ENCODE results near the gene AP2B1. TPM values are rescaled to one million over a fixed set of nuclear protein-coding genes. Genes with fewer than 3 reads are reported as not detected.

Gene AP2B1
- total RNA-seq, 2 donors from 2014 or later = 255 to 258 TPM

- Mint-ChIP-seq H3K4me3 (no peak overlapping the region), H3K4me1 (peaks cover 1% of the 10 kb centered on the region), H3K27ac (no peak overlapping the region), H3K27me3 (ENCODE audit: insufficient read depth) (peaks cover 39% of the 10 kb centered on the region), H3K36me3 (ENCODE audit: low read depth) (no peaks in the 10 kb centered on the region), H3K9me3 (no peaks in the 10 kb centered on the region)
- Histone ChIP-seq H3K27me3 (ENCODE audit: control insufficient read depth, insufficient read depth, low read length, poor library complexity, severe bottlenecking) (peaks cover 32% of the 10 kb centered on the region), H3K27ac (ENCODE audit: low read depth, low read length) (no peak overlapping the region), H3K9ac (ENCODE audit: extremely low read depth, low read length, poor library complexity, severe bottlenecking) (no peak overlapping the region), H3K4me1 (ENCODE audit: control insufficient read depth, insufficient read depth, low read length) (no peaks in the 10 kb centered on the region), H3K36me3 (ENCODE audit: control insufficient read depth, insufficient read depth, low read length) (no peaks in the 10 kb centered on the region), H3K4me3 (ENCODE audit: low read length) (no peak overlapping the region), H3K9me3 (ENCODE audit: control insufficient read depth, low read length) (no peaks in the 10 kb centered on the region)
- no peak for DNase-seq
- TF ChIP-seq, protein P1, sequence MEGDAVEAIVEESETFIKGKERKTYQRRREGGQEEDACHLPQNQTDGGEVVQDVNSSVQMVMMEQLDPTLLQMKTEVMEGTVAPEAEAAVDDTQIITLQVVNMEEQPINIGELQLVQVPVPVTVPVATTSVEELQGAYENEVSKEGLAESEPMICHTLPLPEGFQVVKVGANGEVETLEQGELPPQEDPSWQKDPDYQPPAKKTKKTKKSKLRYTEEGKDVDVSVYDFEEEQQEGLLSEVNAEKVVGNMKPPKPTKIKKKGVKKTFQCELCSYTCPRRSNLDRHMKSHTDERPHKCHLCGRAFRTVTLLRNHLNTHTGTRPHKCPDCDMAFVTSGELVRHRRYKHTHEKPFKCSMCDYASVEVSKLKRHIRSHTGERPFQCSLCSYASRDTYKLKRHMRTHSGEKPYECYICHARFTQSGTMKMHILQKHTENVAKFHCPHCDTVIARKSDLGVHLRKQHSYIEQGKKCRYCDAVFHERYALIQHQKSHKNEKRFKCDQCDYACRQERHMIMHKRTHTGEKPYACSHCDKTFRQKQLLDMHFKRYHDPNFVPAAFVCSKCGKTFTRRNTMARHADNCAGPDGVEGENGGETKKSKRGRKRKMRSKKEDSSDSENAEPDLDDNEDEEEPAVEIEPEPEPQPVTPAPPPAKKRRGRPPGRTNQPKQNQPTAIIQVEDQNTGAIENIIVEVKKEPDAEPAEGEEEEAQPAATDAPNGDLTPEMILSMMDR (conservative IDR thresholded peaks at IDR 0.05) = no peak
- WGBS, 2 experiments (ENCODE audit: insufficient coverage in 1 of 2, insufficient read length in 1 of 2) = 75 to 80% methylated on average over 4 to 8 of the region's 8 CpGs
Observed at GRCh38 chr17:35548208-35548810, 38.8 kb upstream of the AP2B1 start.

- Mint-ChIP-seq H3K4me3 (no peak overlapping the region), H3K27me3 (ENCODE audit: insufficient read depth) (peaks cover 36% of the 10 kb centered on the region), H3K4me1 (peaks cover 2% of the 10 kb centered on the region), H3K36me3 (ENCODE audit: low read depth) (no peaks in the 10 kb centered on the region), H3K27ac (no peak overlapping the region), H3K9me3 (no peaks in the 10 kb centered on the region)
- Histone ChIP-seq H3K4me1 (ENCODE audit: control insufficient read depth, insufficient read depth, low read length) (no peaks in the 10 kb centered on the region), H3K9me3 (ENCODE audit: control insufficient read depth, low read length) (no peaks in the 10 kb centered on the region), H3K27ac (ENCODE audit: low read depth, low read length) (no peak overlapping the region), H3K27me3 (ENCODE audit: control insufficient read depth, insufficient read depth, low read length, poor library complexity, severe bottlenecking) (peaks cover 32% of the 10 kb centered on the region), H3K9ac (ENCODE audit: extremely low read depth, low read length, poor library complexity, severe bottlenecking) (no peak overlapping the region), H3K4me3 (ENCODE audit: low read length) (no peak overlapping the region), H3K36me3 (ENCODE audit: control insufficient read depth, insufficient read depth, low read length) (no peaks in the 10 kb centered on the region)
- no peak for DNase-seq
- 83 to 100% methylated on average over 1 of the region's 1 CpG for WGBS, 2 experiments (ENCODE audit: insufficient coverage in 1 of 2, insufficient read length in 1 of 2)
- TF ChIP-seq, protein P1 (conservative IDR thresholded peaks at IDR 0.05) = no peak
Observed at GRCh38 chr17:35548978-35549377, 38.1 kb upstream of the AP2B1 start.

GRCh38 chr17:35553310-35553709, 33.8 kb upstream of the AP2B1 start:
- Mint-ChIP-seq H3K4me3 (no peak overlapping the region), H3K27me3 (ENCODE audit: insufficient read depth) (peaks cover 21% of the 10 kb centered on the region), H3K9me3 (no peaks in the 10 kb centered on the region), H3K4me1 (peaks cover 3% of the 10 kb centered on the region), H3K36me3 (ENCODE audit: low read depth) (no peaks in the 10 kb centered on the region), H3K27ac (no peak overlapping the region)
- Histone ChIP-seq H3K27me3 (ENCODE audit: control insufficient read depth, insufficient read depth, low read length, poor library complexity, severe bottlenecking) (peaks cover 12% of the 10 kb centered on the region), H3K4me1 (ENCODE audit: control insufficient read depth, insufficient read depth, low read length) (no peaks in the 10 kb centered on the region), H3K9ac (ENCODE audit: extremely low read depth, low read length, poor library complexity, severe bottlenecking) (no peak overlapping the region), H3K27ac (ENCODE audit: low read depth, low read length) (no peak overlapping the region), H3K9me3 (ENCODE audit: control insufficient read depth, low read length) (no peaks in the 10 kb centered on the region), H3K36me3 (ENCODE audit: control insufficient read depth, insufficient read depth, low read length) (no peaks in the 10 kb centered on the region), H3K4me3 (ENCODE audit: low read length) (no peak overlapping the region)
- TF ChIP-seq, protein P1 (conservative IDR thresholded peaks at IDR 0.05) = no peak
- 83 to 96% methylated on average over 1 to 4 of the region's 4 CpGs for WGBS, 2 experiments (ENCODE audit: insufficient coverage in 1 of 2, insufficient read length in 1 of 2)
- no peak for DNase-seq
